ENCODE results near the gene RETREG3. TPM values are rescaled to one million over a fixed set of nuclear protein-coding genes. Genes with fewer than 3 reads are reported as not detected.
A peak's percentile ranks its signal among the peaks of the same experiment; 100 is the strongest.

RETREG3 gene
- total and polyA plus RNA-seq, 9 of the 15 experiments (the other 6 are each of a cell fraction or from before 2014, with no cell fraction given), result 4.1 to 39.0 (median 16.9) TPM

DNA sequence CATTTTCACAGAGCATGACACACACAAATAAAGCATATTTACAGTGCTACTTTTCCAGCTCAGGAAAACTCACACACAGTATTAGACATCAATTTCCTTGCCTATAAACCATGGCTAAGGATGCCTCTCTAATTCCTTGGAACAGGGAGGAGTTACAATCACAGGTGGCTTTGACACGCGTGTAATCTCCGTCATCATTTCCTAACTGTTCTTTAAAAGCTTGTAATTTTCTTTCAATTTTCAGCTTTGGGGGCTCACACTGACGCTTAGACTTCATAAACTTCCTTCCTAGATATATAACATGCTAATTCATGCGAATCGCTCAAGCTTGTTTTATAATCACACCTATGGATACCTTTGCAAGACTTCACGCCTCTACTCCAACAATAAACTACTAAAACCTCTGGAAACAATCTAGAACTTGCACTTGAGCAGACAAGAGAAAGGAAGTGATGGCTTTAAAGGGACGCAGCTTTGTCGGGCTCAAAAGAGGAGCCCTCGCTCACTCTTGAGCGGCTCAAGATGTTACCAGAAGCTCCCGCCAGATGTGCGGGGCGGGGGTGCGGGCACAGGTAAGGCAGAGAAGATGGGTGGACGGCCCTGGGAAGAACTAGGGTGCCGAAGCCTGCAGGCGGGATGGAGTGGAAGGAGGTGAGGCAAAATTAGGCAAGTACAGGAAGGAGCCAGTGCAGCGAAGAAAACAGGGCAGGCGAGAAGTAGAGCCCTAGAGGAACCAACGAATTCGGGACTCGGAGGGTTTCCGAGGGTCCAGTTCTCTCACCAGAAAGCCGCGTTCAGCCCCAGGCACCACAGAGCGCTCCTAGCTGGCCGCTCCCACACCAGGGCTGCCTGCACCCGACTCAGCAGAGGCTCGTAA is 631 bp downstream of the RETREG3 start (continued):
- TF ChIP-seq, protein P1, sequence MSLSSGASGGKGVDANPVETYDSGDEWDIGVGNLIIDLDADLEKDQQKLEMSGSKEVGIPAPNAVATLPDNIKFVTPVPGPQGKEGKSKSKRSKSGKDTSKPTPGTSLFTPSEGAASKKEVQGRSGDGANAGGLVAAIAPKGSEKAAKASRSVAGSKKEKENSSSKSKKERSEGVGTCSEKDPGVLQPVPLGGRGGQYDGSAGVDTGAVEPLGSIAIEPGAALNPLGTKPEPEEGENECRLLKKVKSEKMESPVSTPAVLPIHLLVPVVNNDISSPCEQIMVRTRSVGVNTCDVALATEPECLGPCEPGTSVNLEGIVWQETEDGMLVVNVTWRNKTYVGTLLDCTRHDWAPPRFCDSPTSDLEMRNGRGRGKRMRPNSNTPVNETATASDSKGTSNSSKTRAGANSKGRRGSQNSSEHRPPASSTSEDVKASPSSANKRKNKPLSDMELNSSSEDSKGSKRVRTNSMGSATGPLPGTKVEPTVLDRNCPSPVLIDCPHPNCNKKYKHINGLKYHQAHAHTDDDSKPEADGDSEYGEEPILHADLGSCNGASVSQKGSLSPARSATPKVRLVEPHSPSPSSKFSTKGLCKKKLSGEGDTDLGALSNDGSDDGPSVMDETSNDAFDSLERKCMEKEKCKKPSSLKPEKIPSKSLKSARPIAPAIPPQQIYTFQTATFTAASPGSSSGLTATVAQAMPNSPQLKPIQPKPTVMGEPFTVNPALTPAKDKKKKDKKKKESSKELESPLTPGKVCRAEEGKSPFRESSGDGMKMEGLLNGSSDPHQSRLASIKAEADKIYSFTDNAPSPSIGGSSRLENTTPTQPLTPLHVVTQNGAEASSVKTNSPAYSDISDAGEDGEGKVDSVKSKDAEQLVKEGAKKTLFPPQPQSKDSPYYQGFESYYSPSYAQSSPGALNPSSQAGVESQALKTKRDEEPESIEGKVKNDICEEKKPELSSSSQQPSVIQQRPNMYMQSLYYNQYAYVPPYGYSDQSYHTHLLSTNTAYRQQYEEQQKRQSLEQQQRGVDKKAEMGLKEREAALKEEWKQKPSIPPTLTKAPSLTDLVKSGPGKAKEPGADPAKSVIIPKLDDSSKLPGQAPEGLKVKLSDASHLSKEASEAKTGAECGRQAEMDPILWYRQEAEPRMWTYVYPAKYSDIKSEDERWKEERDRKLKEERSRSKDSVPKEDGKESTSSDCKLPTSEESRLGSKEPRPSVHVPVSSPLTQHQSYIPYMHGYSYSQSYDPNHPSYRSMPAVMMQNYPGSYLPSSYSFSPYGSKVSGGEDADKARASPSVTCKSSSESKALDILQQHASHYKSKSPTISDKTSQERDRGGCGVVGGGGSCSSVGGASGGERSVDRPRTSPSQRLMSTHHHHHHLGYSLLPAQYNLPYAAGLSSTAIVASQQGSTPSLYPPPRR (CRISPR knock-in tag; IDR thresholded peaks at IDR 0.05; ENCODE audit: borderline replicate concordance), result no peak
- TF ChIP-seq, protein P2, sequence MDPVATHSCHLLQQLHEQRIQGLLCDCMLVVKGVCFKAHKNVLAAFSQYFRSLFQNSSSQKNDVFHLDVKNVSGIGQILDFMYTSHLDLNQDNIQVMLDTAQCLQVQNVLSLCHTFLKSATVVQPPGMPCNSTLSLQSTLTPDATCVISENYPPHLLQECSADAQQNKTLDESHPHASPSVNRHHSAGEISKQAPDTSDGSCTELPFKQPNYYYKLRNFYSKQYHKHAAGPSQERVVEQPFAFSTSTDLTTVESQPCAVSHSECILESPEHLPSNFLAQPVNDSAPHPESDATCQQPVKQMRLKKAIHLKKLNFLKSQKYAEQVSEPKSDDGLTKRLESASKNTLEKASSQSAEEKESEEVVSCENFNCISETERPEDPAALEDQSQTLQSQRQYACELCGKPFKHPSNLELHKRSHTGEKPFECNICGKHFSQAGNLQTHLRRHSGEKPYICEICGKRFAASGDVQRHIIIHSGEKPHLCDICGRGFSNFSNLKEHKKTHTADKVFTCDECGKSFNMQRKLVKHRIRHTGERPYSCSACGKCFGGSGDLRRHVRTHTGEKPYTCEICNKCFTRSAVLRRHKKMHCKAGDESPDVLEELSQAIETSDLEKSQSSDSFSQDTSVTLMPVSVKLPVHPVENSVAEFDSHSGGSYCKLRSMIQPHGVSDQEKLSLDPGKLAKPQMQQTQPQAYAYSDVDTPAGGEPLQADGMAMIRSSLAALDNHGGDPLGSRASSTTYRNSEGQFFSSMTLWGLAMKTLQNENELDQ (CRISPR knock-in tag; IDR thresholded peaks at IDR 0.05; ENCODE audit: borderline replicate concordance), result no peak
- TF ChIP-seq PHB2 (IDR thresholded peaks at IDR 0.05; ENCODE audit: low read depth) (peak; percentile 7; the same call in 1 of the 2 replicates), ZEB2 (IDR thresholded peaks at IDR 0.05) (peak; percentile 77), ZNF408 (CRISPR knock-in tag; IDR thresholded peaks at IDR 0.05; ENCODE audit: low read depth) (no peak), SMARCA4 (IDR thresholded peaks at IDR 0.05) (peak; percentile 39; the same call in 1 of the 2 replicates), SRSF1 (IDR thresholded peaks at IDR 0.05; ENCODE audit: low read depth, low read length) (no peak), ARID1B (IDR thresholded peaks at IDR 0.05) (no peak), SAP30 (IDR thresholded peaks at IDR 0.05; ENCODE audit: borderline replicate concordance, insufficient read depth, low read depth, low read length, poor library complexity, severe bottlenecking) (peak; percentile 71), ZNF695 (CRISPR knock-in tag; IDR thresholded peaks at IDR 0.05) (no peak), PHB (CRISPR knock-in tag; IDR thresholded peaks at IDR 0.05) (no peak), ASH1L (IDR thresholded peaks at IDR 0.05; ENCODE audit: borderline replicate concordance, low read depth, partially characterized antibody) (no peak)
- TF ChIP-seq, protein P3, sequence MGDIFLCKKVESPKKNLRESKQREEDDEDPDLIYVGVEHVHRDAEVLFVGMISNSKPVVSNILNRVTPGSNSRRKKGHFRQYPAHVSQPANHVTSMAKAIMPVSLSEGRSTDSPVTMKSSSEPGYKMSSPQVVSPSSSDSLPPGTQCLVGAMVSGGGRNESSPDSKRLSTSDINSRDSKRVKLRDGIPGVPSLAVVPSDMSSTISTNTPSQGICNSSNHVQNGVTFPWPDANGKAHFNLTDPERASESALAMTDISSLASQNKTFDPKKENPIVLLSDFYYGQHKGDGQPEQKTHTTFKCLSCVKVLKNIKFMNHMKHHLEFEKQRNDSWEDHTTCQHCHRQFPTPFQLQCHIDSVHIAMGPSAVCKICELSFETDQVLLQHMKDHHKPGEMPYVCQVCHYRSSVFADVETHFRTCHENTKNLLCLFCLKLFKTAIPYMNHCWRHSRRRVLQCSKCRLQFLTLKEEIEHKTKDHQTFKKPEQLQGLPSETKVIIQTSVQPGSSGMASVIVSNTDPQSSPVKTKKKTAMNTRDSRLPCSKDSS (IDR thresholded peaks at IDR 0.05; ENCODE audit: low read depth, partially characterized antibody), result no peak
- TF ChIP-seq, protein P4, sequence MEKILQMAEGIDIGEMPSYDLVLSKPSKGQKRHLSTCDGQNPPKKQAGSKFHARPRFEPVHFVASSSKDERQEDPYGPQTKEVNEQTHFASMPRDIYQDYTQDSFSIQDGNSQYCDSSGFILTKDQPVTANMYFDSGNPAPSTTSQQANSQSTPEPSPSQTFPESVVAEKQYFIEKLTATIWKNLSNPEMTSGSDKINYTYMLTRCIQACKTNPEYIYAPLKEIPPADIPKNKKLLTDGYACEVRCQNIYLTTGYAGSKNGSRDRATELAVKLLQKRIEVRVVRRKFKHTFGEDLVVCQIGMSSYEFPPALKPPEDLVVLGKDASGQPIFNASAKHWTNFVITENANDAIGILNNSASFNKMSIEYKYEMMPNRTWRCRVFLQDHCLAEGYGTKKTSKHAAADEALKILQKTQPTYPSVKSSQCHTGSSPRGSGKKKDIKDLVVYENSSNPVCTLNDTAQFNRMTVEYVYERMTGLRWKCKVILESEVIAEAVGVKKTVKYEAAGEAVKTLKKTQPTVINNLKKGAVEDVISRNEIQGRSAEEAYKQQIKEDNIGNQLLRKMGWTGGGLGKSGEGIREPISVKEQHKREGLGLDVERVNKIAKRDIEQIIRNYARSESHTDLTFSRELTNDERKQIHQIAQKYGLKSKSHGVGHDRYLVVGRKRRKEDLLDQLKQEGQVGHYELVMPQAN (IDR thresholded peaks at IDR 0.05; ENCODE audit: borderline replicate concordance), result peak; percentile 73; the same call in 1 of the 2 replicates
- TF ChIP-seq, protein P5, sequence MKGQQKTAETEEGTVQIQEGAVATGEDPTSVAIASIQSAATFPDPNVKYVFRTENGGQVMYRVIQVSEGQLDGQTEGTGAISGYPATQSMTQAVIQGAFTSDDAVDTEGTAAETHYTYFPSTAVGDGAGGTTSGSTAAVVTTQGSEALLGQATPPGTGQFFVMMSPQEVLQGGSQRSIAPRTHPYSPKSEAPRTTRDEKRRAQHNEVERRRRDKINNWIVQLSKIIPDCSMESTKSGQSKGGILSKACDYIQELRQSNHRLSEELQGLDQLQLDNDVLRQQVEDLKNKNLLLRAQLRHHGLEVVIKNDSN (CRISPR knock-in tag; IDR thresholded peaks at IDR 0.05), result no peak
